ENCODE measurements around the gene THBS4.

- TF ChIP-seq YY1 (IDR thresholded peaks at IDR 0.05; ENCODE audit: insufficient read depth, insufficient read length), result no peak
- no peak for TF ChIP-seq SUZ12 (IDR thresholded peaks at IDR 0.05; ENCODE audit: extremely low read depth, insufficient read depth, insufficient read length)
- TF ChIP-seq ZNF274 (IDR thresholded peaks at IDR 0.05; ENCODE audit: low read depth, low read length), result no peak
Measured at GRCh38 chr5:80026841-80027240, 8.3 kb upstream of the THBS4 start.

Data from NT2/D1 (cell line).